ENCODE measurements around the gene ILF3. TPM values are rescaled to one million over a fixed set of nuclear protein-coding genes. Genes with fewer than 3 reads are reported as not detected.

Gene ILF3
- total RNA-seq, 4 donors from 2014 or later = 71.8 to 122 (median 97.3) TPM

- 93 to 94% methylated on average over 16 of the region's 16 CpGs for WGBS, 2 donors
- intact Hi-C loops (cut with DNase I; ENCODE audit: low total_unique reads) = no loop called here
- H3K4me3 ChIP-seq (ENCODE audit: low read depth, poor library complexity, severe bottlenecking) = no peak overlapping the region
- DNase-seq (ENCODE audit: low spot score in 2 of 2) = no peak
- TF ChIP-seq CTCF (IDR thresholded peaks at IDR 0.05) = no peak
- TF ChIP-seq POLR2A (IDR thresholded peaks at IDR 0.05) = no peak
Observed at GRCh38 chr19:10707440-10707839, 53.3 kb downstream of the ILF3 start.

- intact Hi-C loops (cut with DNase I; ENCODE audit: low total_unique reads) = no loop called here
- TF ChIP-seq CTCF (IDR thresholded peaks at IDR 0.05) (no peak), POLR2A (IDR thresholded peaks at IDR 0.05) (no peak)
- no peak for DNase-seq (ENCODE audit: low spot score in 2 of 2)
- WGBS, 2 donors = 94 to 95% methylated on average over 7 of the region's 7 CpGs
- H3K4me3 ChIP-seq (ENCODE audit: low read depth, poor library complexity, severe bottlenecking) = no peak overlapping the region
Observed at GRCh38 chr19:10708291-10708690, 54.1 kb downstream of the ILF3 start.

GRCh38 chr19:10712045-10712444 is 57.9 kb downstream of the ILF3 start:
- DNase-seq (ENCODE audit: low spot score in 2 of 2) = no peak
- 83 to 84% methylated on average over 14 of the region's 14 CpGs for WGBS, 2 donors
- TF ChIP-seq POLR2A (IDR thresholded peaks at IDR 0.05) = no peak
- TF ChIP-seq CTCF (IDR thresholded peaks at IDR 0.05) = no peak
- H3K4me3 ChIP-seq (ENCODE audit: low read depth, poor library complexity, severe bottlenecking) = no peak overlapping the region
- intact Hi-C loops (cut with DNase I; ENCODE audit: low total_unique reads) = no loop called here

- no peak for TF ChIP-seq POLR2A (IDR thresholded peaks at IDR 0.05)
- TF ChIP-seq CTCF (IDR thresholded peaks at IDR 0.05) = no peak
- 91 to 94% methylated on average over 14 to 16 of the region's 23 CpGs for whole genome bisulfite sequencing, 2 donors
- DNase-seq (ENCODE audit: low spot score in 2 of 2) = no peak
- no peak overlapping the region for H3K4me3 ChIP-seq (ENCODE audit: low read depth, poor library complexity, severe bottlenecking)
- intact Hi-C loops (cut with DNase I; ENCODE audit: low total_unique reads) = no loop called here
Observed at GRCh38 chr19:10712754-10713153, 58.6 kb downstream of the ILF3 start.

- intact Hi-C loops (cut with DNase I; ENCODE audit: low total_unique reads) = no loop called here
Observed at GRCh38 chr19:10713317-10713716, 59.2 kb downstream of the ILF3 start.

More at GRCh38 chr19:10713317-10713716, 59.2 kb downstream of the ILF3 start:
- H3K4me3 ChIP-seq (ENCODE audit: low read depth, poor library complexity, severe bottlenecking) = no peak overlapping the region
- 77 to 78% methylated on average over 5 of the region's 5 CpGs for WGBS, 2 donors
- no peak for DNase-seq (ENCODE audit: low spot score in 2 of 2)
- no peak for TF ChIP-seq CTCF (IDR thresholded peaks at IDR 0.05)
- no peak for TF ChIP-seq POLR2A (IDR thresholded peaks at IDR 0.05)

Data from lower leg skin (tissue), 4 donors.